Stimulated activated naive B cell treated with anti-CD40 and anti-IgM and Interleukin-4, amounts not matched to agents 10 μg/mL and 1 μg/mL and 100 μg/mL, for 72 hours (primary cell): ENCODE measurements around the gene DLX4.

ENCODE experiments used
- ATAC-seq, 2 donors: fragments of 150-1000 bp; cut with Tn5 transposase; replicated peaks; 2 replicates each; pipeline ENCODE4 v1.10.0; 2021; ENCODE audit warnings: moderate library complexity in 1 of 2
- DNase-seq: peaks from one replicate; pipeline ENCODE4 v3.0.0; 2021
- H3K27ac Mint-ChIP-seq: one replicate; pipeline ENCODE4 v1.8.0; 2022; ENCODE audit warnings: mild to moderate bottlenecking, mixed read lengths
- H3K27me3 Mint-ChIP-seq, 2 donors: one replicate each; pipeline ENCODE4 v1.8.0; 2022; ENCODE audit warnings: mixed read lengths in 2 of 2
- H3K36me3 Mint-ChIP-seq, 2 donors: one replicate each; pipeline ENCODE4 v1.8.0; 2022; ENCODE audit warnings: mixed read lengths in 2 of 2, mild to moderate bottlenecking in 1 of 2
- H3K4me1 Mint-ChIP-seq, 2 donors: one replicate each; pipeline ENCODE4 v1.8.0; 2022; ENCODE audit warnings: mixed read lengths in 2 of 2, mild to moderate bottlenecking in 1 of 2
- H3K4me3 Mint-ChIP-seq, 2 donors: one replicate each; pipeline ENCODE4 v1.8.0; 2022; ENCODE audit warnings: mild to moderate bottlenecking in 2 of 2, mixed read lengths in 2 of 2, moderate library complexity in 1 of 2
- H3K9me3 Mint-ChIP-seq, 2 donors: one replicate each; pipeline ENCODE4 v1.8.0; 2022; ENCODE audit warnings: mixed read lengths in 2 of 2, mild to moderate bottlenecking in 1 of 2

DLX4 gene, protein sequence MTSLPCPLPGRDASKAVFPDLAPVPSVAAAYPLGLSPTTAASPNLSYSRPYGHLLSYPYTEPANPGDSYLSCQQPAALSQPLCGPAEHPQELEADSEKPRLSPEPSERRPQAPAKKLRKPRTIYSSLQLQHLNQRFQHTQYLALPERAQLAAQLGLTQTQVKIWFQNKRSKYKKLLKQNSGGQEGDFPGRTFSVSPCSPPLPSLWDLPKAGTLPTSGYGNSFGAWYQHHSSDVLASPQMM

DNA sequence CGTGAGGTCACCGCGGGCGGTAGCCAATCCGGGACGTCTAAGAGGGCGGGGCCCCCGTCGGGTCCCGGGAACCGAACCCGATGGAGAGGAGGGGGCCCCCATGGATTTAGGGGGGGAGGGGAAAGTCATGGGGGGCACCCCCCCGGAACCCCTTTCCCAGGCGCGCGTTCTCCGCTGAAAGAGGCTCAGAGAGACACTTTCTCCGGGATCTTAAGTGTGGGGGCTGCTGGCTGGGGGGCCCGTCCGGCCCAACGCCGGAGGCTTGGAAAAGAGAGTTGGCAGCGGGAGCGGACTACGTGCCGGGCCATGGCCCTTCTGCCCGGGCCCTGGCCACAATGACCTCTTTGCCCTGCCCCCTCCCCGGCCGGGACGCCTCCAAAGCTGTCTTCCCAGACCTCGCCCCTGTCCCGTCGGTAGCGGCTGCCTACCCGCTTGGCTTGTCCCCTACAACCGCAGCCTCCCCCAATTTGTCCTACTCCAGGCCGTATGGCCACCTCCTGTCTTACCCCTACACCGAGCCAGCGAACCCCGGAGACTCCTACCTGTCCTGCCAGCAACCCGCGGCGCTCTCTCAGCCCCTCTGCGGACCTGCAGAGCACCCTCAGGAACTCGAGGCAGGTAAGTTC is at the start of gene DLX4:
Gene DLX4 (plus strand): TSS at position 57 of the 626 bp plus-strand sequence. CDS start 279 bp downstream, at position 336.
- H3K4me1 Mint-ChIP-seq, result peaks cover 33 to 65% of the 10 kb centered on the region in 2 donors
- peak in 1 of 2 donors; percentile 13 for ATAC-seq

DNA sequence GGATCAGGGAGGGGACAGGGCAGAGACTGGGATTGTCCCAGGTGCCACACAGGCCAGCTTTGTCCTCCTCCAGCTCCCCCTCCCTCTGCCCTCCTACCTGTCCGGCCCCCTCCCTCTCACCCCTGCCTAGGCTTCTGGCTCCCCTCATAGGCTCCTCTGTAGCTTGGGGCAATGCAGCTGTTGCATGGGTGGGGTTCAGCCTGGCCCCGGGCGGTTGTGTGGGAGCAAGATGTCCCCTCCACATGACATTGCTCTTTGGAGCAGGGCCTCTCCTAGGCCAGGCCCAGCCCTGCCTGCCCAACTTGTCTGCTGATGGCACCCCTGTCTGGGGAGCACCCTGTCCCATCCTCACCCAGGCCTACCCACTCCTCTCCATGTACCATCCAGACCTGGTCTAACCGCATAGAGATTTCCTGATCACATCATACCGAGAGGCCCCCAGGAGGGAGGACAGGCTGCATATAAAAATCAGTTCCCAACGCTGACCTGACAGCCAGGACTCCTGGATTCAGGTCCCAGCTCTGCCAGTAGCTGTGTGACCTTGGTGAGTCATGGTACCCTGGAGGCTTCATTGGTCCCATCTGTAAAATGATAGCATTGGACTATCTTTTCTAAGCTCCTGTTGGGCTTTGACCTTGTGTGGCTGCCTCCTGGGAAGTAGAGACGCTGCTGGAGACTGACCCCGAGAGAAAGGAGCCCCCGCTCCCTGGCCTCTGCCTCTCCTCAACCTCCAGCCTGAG is 48.8 kb upstream of the DLX4 start:
- H3K36me3 Mint-ChIP-seq, result no peaks in the 10 kb centered on the region
- H3K4me1 Mint-ChIP-seq, result peaks cover 0 to 2% of the 10 kb centered on the region in 2 donors
- H3K9me3 Mint-ChIP-seq, result no peaks in the 10 kb centered on the region
- DNase-seq (no peak), ATAC-seq (no peak)
- H3K4me3 Mint-ChIP-seq, result no peak overlapping the region
- H3K27ac Mint-ChIP-seq, result no peak overlapping the region
- peaks cover 37 to 65% of the 10 kb centered on the region in 2 donors for H3K27me3 Mint-ChIP-seq

More for the DNA sequence above, at the start of gene DLX4:
- Mint-ChIP-seq H3K27ac (peak within 1 kb of the TSS; percentile 89), H3K9me3 (no peaks in the 10 kb centered on the region), H3K27me3 (peaks cover 86 to 98% of the 10 kb centered on the region in 2 donors), H3K36me3 (peaks cover 0 to 3% of the 10 kb centered on the region in 2 donors), H3K4me3 (peak within 1 kb of the TSS; percentile 91 to 93)
- DNase-seq, result no peak

DNA sequence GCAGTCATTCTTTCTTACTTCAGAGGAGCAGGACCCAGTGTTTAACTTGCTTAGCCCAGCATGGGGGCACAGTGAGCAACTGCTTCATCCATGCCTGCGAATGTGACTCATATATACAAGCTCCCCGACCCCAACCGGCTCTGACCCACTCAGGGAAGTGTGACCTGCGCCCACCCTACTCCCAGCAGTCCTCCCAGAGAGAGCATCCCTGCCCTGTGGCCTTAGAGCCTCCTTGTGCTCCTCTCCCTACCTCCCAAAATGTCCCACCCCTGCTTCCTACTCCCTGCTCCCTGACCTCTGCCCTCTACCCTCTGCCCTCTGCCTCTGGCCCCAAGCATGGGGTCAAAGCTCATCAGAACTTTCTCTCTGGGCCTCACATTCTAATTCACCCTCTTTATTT is 46.9 kb upstream of the DLX4 start:
- Mint-ChIP-seq H3K36me3 (no peaks in the 10 kb centered on the region), H3K27me3 (peaks cover 25 to 56% of the 10 kb centered on the region in 2 donors), H3K27ac (no peak overlapping the region), H3K4me1 (peaks cover 0 to 2% of the 10 kb centered on the region in 2 donors), H3K9me3 (no peaks in the 10 kb centered on the region), H3K4me3 (no peak overlapping the region)
- DNase-seq (no peak), ATAC-seq (no peak)

DNA sequence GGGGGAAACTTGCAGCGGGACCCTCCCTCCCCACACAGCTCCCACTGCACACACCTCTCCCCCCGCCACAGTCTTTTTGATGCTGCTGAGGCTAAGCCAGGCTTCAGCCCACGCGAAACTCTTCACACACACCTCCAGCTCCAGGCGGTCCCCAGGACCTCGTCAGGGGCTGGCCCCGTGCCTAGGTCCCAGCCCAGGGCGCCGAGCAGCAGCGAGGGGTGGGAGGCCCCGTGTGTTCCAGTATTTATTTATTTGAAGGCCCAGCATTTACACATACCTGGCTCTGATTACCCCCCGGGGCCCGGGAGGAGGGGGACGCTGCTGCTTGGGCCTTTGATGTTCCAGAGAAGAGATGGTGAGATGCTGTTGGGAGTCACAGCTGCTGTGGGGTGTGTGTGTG is 44.9 kb upstream of the DLX4 start:
- peaks cover 34 to 76% of the 10 kb centered on the region in 2 donors for H3K27me3 Mint-ChIP-seq
- no peaks in the 10 kb centered on the region for H3K9me3 Mint-ChIP-seq
- peaks cover 0 to 2% of the 10 kb centered on the region in 2 donors for H3K4me1 Mint-ChIP-seq
- no peaks in the 10 kb centered on the region for H3K36me3 Mint-ChIP-seq
- DNase-seq (no peak), ATAC-seq (no peak)
- H3K4me3 Mint-ChIP-seq, result no peak overlapping the region
- no peak overlapping the region for H3K27ac Mint-ChIP-seq

DNA sequence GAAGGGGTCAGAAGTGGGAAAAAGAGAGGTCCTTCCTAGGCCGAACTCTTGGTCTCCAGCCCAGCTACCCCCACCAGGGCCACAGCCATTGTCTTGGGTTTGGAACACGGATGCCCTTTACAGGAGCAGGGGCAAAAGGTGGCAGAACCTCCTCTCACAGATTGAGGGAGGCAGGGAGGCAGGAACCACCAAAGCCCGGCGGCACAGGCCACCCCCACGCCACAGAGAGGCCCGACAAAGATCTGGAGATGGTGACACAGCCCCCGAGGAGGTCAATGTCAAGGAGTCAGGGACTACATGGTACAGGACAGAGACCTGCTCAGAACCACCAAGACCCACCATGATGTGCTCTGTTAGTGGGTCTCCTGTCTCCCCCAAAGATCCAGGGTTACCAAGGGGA is 44.4 kb upstream of the DLX4 start:
- Mint-ChIP-seq H3K27me3 (peaks cover 34 to 81% of the 10 kb centered on the region in 2 donors), H3K36me3 (no peaks in the 10 kb centered on the region), H3K27ac (no peak overlapping the region), H3K4me1 (peaks cover 0 to 2% of the 10 kb centered on the region in 2 donors), H3K9me3 (no peaks in the 10 kb centered on the region), H3K4me3 (no peak overlapping the region)
- ATAC-seq, result no peak
- DNase-seq, result no peak

DNA sequence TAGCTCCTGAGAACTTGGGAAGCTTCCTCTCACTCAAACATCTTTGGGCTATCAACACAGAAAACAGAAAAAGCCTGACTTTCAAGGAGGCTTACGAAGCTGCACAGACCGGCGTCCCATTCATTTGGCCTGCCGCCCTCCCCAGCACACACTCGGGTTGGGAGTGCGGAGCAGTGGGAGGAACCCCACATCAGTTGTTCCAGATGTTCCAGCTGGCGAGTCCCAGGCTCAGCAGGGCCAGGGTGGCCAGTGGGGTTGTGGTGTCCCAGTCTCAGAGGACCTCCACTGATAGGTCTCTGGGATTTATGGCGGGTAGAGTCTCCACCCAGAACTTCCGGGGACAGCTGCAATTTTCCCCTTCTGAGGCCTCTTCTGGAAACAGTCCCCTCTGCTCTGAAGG is 43.1 kb upstream of the DLX4 start:
- no peak overlapping the region for H3K27ac Mint-ChIP-seq

DNA sequence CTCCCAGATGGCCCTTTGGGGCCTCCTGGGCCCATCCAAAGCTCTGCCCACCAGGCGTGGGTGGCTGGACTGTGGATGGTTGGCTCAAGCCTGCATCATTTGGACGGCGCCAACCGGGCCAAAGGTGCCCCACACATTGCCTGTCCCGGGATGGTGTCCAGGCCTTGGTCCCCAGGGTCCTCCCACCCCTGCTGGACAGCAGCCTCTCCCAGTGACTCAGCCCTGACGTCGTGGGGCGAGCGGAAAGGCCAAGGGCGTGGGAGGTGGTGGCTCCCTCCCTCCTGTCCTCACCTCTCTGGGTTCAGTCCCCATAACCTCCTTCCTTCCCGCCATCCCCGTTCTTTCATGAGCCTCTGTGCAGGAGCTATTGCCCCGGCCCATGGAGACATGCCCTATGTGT is 42.1 kb upstream of the DLX4 start:
- Mint-ChIP-seq H3K27me3 (peaks cover 49 to 85% of the 10 kb centered on the region in 2 donors), H3K4me1 (peaks cover 0 to 2% of the 10 kb centered on the region in 2 donors), H3K9me3 (no peaks in the 10 kb centered on the region), H3K4me3 (no peak overlapping the region), H3K36me3 (no peaks in the 10 kb centered on the region), H3K27ac (no peak overlapping the region)
- ATAC-seq, result no peak
- DNase-seq, result no peak

More for the DNA sequence above, 43.1 kb upstream of the DLX4 start:
- ATAC-seq (no peak), DNase-seq (no peak)
- Mint-ChIP-seq H3K36me3 (no peaks in the 10 kb centered on the region), H3K4me1 (peaks cover 0 to 2% of the 10 kb centered on the region in 2 donors), H3K4me3 (no peak overlapping the region), H3K9me3 (no peaks in the 10 kb centered on the region), H3K27me3 (peaks cover 43 to 82% of the 10 kb centered on the region in 2 donors)

DNA sequence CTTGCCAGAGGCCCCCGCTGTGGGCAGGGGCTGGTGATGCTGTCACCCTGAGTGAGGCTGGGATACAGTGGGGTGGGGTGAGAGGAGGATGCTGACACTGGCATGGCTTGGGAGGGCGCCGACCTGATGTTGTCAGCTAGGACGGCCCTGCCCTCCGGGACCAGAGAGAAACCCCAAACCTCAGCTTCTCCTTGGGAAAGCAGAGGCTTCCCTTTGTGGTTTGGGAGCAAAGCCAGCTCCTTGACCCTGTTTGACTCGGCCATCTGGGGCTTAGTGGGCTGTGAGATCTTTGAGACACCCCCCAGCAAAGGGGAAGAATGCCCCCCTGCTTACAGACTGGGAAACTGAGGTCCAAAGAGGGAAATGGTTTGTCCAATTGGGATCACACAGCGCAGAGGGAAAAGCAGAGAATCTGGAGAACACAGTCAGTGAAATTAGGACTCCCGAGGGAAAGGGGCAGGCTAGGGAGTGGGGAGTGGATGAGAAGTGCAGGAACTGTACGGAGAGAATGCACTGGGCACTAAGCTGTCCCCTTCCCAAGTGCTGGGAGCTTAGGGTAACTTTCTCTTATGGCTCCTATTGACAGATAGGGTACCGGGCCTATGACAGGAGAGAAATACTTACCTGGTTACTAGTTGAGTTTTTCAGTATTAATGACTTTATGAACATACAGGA is 40.7 kb upstream of the DLX4 start:
- no peaks in the 10 kb centered on the region for H3K4me1 Mint-ChIP-seq
- H3K27ac Mint-ChIP-seq, result no peak overlapping the region
- no peak for DNase-seq
- peaks cover 44 to 81% of the 10 kb centered on the region in 2 donors for H3K27me3 Mint-ChIP-seq
- no peaks in the 10 kb centered on the region for H3K9me3 Mint-ChIP-seq
- H3K36me3 Mint-ChIP-seq, result no peaks in the 10 kb centered on the region
- ATAC-seq, result no peak
- H3K4me3 Mint-ChIP-seq, result no peak overlapping the region

DNA sequence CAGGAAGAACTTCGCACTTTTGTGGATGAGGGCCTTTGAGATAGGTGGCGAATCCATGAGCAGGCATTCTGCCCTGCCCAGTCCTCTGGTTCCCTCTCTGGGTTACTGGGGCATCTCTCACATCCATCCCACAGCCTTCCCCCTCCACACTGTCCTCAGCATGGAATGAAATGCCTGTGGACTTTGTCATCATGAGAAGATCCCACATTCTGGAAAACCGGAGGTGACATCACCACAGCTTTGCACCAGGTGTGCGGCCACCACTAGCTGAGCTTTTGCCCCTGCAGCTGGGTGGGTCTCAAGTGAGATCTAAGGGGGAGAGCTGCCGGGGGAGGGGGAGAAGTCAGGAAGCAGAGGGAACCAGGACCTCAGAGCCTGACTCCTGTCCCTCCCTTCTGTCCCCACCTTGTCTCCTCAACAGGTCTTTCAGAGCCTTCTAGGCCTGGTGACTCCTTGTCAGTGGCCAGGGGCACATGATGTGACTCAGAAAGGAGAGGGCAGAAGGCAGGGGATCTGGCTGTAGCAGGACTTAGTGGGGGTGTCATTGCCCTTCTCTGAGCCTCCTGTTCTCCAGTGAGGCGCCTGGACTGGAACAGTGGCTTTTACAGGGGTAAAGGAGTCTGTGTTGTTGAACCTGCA is 40.0 kb upstream of the DLX4 start:
- ATAC-seq, result no peak
- no peaks in the 10 kb centered on the region for H3K9me3 Mint-ChIP-seq
- no peak overlapping the region for H3K27ac Mint-ChIP-seq
- no peak overlapping the region for H3K4me3 Mint-ChIP-seq
- H3K4me1 Mint-ChIP-seq, result no peaks in the 10 kb centered on the region
- H3K36me3 Mint-ChIP-seq, result no peaks in the 10 kb centered on the region
- H3K27me3 Mint-ChIP-seq, result peaks cover 45 to 77% of the 10 kb centered on the region in 2 donors
- no peak for DNase-seq

DNA sequence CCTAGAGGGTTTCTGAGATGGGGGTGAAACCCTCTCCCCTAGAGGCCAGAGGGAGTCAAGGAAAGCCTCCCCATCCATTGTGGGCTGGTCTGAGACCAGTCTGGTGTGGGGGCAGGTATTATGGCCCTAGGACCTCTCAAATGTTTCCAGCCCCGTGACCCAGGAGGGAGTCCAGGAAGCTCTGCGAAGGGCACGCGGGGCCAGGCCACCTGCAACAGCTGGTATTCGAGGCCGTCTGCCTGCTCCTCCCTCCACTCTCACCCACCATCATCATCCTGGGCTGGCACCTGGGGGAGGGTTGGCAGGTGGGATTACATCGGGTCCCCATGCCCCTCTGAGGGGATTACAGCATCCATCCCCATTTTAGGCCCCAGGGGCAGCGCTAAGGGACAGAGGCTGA is 38.1 kb upstream of the DLX4 start:
- DNase-seq, result no peak
- no peaks in the 10 kb centered on the region for H3K9me3 Mint-ChIP-seq
- H3K27me3 Mint-ChIP-seq, result peaks cover 56 to 85% of the 10 kb centered on the region in 2 donors
- no peaks in the 10 kb centered on the region for H3K4me1 Mint-ChIP-seq
- H3K27ac Mint-ChIP-seq, result no peak overlapping the region
- no peaks in the 10 kb centered on the region for H3K36me3 Mint-ChIP-seq
- no peak for ATAC-seq
- H3K4me3 Mint-ChIP-seq, result no peak overlapping the region

DNA sequence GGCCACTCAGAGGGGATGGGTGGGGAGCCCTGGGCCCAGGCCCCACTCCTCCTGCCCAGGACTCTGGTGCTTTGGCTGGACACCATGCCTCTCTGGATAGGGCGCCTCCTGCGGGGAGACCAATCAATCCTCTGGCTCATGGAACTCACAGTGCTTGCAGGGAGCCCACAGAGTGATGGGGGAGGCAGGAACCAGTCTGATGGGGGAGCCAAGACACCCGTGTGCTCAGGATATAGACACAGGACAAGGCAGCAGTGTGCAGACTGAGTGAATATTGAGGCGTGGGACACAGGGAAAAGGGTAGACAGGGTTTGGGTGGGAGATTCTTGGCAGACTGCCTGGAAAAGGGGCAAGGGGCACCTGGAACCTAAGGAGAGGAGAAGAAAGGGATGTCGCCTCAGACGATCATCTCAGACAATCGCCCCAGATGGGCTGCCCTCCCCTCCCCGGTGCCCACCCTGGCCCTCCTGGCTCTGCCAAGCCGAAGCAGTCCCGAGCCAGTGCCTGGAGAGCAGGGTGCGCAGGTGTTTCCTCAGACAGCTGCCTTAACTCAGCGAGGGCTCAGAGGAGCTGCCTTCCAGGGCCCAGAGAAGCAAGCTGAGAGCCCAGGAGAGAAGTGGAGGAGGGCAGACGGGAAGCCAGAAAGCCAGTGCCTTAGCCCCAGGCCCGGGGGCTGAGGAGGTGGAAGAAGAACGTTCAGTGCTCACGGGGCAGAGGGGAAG is 37.4 kb upstream of the DLX4 start:
- DNase-seq (no peak), ATAC-seq (no peak)
- no peak overlapping the region for H3K4me3 Mint-ChIP-seq
- no peaks in the 10 kb centered on the region for H3K36me3 Mint-ChIP-seq
- H3K27ac Mint-ChIP-seq, result no peak overlapping the region
- H3K9me3 Mint-ChIP-seq, result no peaks in the 10 kb centered on the region
- no peaks in the 10 kb centered on the region for H3K4me1 Mint-ChIP-seq
- peaks cover 59 to 87% of the 10 kb centered on the region in 2 donors for H3K27me3 Mint-ChIP-seq

DNA sequence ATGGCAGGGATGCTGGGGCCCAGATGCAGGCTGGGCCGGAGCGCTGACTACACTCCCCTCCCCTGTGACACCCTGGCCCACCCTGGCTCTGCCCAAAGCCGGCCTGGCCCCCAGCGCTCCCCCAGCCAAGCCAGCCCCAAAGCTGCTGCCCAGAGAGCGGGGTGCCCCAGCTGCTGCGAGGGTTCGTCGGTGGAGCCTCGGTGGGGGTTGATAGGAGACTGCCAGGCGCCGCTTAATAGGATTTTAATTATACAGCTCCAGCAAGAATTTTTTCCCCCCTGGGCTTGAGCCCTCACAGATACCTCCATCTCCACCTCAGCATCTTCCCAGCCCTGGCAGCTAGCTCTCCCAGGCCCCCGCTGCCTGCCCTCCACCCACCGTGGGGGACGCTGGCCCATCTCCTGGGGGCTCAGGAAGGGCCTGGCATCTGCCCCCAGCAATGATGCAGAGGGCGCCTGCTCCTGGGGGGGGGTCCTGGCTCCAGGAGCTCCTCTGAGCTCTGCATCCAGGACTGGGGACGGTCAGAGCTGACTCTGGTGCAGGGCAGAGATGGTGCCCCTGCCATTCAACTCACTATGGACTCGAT is 36.8 kb upstream of the DLX4 start:
- peaks cover 60 to 81% of the 10 kb centered on the region in 2 donors for H3K27me3 Mint-ChIP-seq
- no peak for ATAC-seq
- H3K36me3 Mint-ChIP-seq, result no peaks in the 10 kb centered on the region
- no peak overlapping the region for H3K4me3 Mint-ChIP-seq
- no peak overlapping the region for H3K27ac Mint-ChIP-seq
- H3K4me1 Mint-ChIP-seq, result no peaks in the 10 kb centered on the region
- no peak for DNase-seq
- no peaks in the 10 kb centered on the region for H3K9me3 Mint-ChIP-seq

DNA sequence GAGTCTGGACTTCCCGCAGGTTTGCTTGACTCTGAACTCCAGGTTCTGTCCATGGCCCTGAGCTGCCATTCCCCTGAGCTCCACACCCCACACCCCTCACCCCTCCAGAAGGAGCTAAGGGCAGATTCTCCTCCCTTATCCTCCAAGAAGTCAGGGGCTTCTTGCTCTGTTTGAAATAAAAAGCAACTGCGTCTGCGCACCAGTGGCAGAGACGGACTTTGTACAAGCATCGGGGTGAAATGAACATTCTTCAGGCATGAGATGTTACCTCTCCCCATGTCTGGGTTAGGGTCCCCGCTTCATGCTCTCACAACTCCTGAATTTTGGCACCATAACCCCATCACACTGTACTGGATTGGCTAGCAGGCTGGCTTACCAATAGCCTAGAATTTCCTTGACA is 36.1 kb upstream of the DLX4 start:
- H3K4me3 Mint-ChIP-seq, result no peak overlapping the region
- DNase-seq, result no peak
- H3K4me1 Mint-ChIP-seq, result no peaks in the 10 kb centered on the region

More for the DNA sequence above, 36.1 kb upstream of the DLX4 start:
- H3K36me3 Mint-ChIP-seq, result no peaks in the 10 kb centered on the region
- no peak overlapping the region for H3K27ac Mint-ChIP-seq
- H3K9me3 Mint-ChIP-seq, result no peaks in the 10 kb centered on the region
- peaks cover 57 to 74% of the 10 kb centered on the region in 2 donors for H3K27me3 Mint-ChIP-seq
- no peak for ATAC-seq
